Activated T-helper 1 cell treated with anti-CD3 and anti-CD28 coated beads, Interleukin-12 subunit alpha, Interleukin-12 subunit beta, Interleukin-2, Interleukin-4 antibody, amounts not matched to agents 30 ng/mL and 10 ng/mL and 1 ng/mL, durations not matched to agents 14 hours and 24 hours and 36 hours (primary cell): ENCODE results near the gene ALDH4A1. TPM values are rescaled to one million over a fixed set of nuclear protein-coding genes. Genes with fewer than 3 reads are reported as not detected.

Source experiments
- total RNA-seq: library from RNA; stranded (reverse); gene quantifications from 2 replicates; pipeline ENCODE4 v1.2.3, GENCODE V29; 2022

The ALDH4A1 gene
- total RNA-seq, 1 donor from 2014 or later = 4.4 TPM

Other genes starting within 250 kb of the ALDH4A1 start
- gene TAS1R2, start 42.9 kb downstream of the ALDH4A1 start, total RNA-seq = not detected in 2 replicates
- gene IFFO2, start 54.1 kb upstream of the ALDH4A1 start, total RNA-seq = 31.8 and 32.6 TPM in 2 replicates